Measurements from ENCODE around the gene SORCS2.

SORCS2 gene

DNA sequence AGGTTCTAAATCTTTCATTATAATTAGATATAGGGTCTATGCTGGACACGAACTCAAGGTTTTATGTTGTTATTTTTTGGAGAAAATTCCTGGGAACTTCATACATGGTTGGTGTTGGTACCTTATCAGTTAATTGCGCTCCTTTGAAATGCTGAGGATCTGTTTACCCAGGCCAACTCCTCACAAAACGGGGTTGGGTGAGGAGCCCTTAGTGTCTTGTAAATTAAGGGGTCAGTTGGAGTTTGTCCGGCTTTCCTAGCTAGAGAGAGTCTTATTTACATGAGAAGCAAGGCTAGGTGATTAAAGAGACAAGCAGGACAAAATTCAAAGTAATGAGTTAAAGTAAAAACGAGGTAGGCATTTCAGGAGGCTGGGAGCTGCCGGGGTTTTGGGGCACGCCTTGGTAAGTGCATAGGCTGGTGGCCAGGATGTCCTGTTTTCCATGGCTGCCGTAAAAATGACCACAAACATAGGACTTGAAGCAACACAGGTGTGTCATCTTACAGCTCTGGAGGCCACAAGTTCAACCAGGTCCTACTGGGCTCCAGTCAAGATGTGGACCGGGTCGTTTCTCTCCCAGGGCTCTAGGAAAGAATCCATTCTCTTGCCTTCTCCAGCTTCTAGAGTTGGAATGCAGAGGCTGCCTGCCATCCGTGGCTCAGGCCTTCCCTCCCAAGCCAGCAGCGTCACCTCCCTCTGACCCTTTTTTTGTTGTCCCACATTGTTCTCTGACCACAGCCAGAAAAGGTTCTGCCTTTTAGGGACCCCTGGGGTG lies 222.6 kb downstream of the SORCS2 start:
- no peak for DNase-seq (ENCODE audit: low read depth, low spot score)

DNA sequence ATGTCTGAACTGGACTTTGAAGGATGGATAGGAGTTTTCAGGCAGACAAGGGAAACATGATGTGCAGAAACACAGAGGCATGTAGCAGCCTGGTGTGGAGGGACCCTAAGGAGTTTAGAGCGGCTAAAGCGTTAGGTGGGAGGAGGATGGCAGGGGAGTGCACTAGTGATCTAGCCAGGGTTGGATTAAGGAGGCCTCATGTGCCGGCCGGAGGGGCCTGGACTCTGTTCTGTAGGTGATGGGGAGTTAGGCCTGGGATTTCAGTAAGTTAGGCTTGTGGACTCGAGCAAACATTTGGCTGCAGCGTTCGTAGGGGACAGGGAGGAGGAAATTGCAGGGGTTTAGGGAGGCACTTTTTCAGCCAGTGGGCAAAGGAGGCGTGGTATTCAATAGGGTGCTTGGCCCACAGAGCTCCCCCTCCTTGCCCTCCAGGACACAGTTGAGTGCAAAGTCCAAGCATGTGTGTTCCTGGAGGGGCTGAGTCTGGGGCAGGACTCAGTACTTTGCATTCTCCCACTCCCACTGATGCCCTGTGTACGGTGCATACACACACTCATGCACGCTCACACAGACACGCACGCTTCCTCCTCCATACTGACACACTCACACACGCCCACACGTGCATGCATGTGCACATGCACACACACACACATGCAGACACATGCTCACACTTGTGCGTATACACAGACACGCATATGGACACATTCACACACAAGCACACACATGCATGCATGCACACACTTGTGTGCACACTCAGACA lies 223.8 kb downstream of the SORCS2 start:
- DNase-seq (ENCODE audit: low read depth, low spot score): no peak

DNA sequence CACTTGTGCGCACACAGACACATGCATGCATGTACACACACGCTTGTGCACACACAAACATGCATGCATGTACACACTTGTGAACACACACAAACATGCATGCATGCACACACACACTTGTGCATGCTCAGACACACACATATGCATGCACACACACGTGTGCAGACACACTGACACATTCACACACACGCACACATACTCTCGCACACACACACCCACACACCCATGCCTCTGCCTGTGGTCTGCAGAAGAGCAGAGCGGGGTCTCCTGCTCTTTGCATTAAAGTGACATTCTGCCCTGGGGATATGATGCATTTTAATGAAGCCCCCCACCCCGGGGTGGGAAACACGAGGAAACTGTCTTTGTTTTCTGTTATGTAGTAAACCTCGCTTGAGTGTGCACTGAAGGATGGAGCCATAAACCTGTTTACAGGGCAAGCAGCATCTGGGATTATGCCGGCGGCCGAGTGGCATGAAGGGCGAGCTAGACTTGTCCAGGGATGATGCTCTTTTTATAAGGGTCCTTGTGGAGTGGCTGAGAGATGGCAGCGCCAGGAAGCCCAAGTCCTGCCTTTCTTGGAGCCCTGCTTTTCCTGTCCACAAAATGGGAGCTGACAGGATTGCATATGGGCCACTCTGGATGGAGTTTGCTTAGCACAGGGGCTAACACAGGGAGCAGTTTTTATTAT lies 224.6 kb downstream of the SORCS2 start:
- DNase-seq (ENCODE audit: low read depth, low spot score): no peak

DNA sequence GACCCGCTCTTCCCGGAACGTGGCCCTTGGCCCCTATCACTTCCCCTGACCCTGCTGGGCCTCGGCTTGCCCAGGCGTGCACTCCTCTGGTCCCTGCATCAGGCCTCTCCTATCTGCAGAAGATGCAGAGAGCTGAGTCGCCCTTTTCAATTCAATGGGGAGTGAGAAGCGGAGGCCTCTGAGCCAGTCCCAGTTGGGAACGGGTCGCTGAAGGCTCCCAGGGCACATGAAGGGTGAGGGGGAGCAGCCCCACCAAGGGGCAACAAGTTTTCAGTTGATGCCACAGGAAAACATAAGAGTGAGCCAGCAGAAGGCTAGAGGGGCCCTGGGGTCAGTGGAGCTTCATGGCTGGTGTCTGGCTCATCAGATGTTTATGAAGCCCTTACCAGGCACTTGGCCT lies 225.3 kb downstream of the SORCS2 start:
- no peak for DNase-seq (ENCODE audit: low read depth, low spot score)

- DNase-seq (ENCODE audit: low read depth, low spot score): no peak
Measured at GRCh38 chr4:7418131-7418943, 226.0 kb downstream of the SORCS2 start.

GRCh38 chr4:7419961-7420660 lies 227.8 kb downstream of the SORCS2 start:
- no peak for DNase-seq (ENCODE audit: low read depth, low spot score)

GRCh38 chr4:7420661-7421040 lies 228.3 kb downstream of the SORCS2 start:
- no peak for DNase-seq (ENCODE audit: low read depth, low spot score)

DNA sequence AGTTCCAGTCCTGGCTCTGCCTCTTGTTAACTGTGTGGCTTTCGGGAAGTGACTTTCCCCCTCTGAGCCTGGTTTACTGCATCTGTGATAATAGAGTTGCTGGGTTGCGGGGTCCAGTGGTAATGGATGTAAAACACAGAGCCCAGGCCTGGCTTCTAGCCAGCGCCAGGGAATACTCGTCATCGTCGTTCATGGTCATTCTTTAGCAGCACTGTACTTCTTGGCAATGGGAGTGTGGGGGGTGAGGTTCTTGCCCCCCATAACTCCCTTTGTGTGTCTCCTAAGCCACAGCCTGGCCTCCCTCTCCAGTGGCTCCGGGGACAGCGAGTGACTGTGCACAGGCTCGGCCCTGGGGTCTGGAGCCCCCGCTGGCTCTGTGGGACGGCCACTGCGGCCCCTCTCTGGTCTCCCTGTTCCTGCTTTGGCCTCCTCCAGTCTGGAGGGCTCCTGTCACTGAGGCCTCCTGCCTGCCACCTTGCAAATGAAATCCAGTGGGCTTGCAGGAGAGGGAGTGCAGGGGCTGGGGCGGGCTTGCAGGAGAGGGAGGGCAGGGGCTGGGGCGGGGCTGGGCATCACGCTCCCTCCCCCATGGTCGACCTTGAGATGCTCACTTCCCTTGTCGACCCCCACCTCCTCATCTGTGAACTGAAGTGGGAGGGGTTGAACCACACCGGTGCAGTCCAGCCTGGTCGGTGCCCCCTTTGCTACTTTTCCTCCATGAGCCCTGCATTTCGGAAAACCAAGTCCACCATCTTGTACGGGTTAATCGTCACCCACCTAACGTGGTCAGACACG lies 229.2 kb downstream of the SORCS2 start:
- no peak for DNase-seq (ENCODE audit: low read depth, low spot score)

- no peak for DNase-seq (ENCODE audit: low read depth, low spot score)
Measured at GRCh38 chr4:7422151-7422897, 230.0 kb downstream of the SORCS2 start.

DNA sequence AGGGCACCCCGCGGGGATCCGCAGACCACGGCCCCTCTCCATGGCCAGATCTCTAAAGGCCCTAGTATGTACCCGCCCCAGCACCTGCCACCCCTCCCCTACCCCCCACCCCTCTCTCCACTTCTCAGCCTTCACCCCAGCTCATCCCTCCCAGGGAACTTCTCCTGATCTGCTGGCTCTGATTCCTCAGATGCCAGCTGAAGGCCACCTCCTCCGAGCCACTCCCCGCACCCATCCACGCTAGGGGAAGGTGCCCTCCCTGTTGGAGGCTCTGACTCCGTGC lies 230.5 kb downstream of the SORCS2 start:
- no peak for DNase-seq (ENCODE audit: low read depth, low spot score)

DNA sequence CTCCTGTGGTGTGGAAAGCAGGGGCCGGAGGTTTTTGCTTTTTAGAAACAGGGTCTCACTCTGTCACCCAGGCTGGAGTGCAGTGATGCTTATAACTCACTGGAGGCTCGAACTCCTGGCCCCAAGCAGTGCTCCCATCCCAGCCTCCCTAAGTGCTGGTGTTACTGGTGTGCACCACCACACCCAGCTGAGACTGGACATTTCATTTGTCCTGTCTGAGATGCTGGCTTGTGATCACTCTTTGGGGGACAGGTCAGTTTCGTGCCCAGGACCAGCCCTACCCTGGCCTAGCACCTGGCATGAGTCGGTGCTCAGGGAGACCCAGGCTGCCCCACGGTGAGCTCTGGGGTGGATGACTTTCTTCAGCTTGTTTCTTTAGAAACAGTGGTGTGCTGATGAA lies 231.1 kb downstream of the SORCS2 start:
- no peak for DNase-seq (ENCODE audit: low read depth, low spot score)

DNA sequence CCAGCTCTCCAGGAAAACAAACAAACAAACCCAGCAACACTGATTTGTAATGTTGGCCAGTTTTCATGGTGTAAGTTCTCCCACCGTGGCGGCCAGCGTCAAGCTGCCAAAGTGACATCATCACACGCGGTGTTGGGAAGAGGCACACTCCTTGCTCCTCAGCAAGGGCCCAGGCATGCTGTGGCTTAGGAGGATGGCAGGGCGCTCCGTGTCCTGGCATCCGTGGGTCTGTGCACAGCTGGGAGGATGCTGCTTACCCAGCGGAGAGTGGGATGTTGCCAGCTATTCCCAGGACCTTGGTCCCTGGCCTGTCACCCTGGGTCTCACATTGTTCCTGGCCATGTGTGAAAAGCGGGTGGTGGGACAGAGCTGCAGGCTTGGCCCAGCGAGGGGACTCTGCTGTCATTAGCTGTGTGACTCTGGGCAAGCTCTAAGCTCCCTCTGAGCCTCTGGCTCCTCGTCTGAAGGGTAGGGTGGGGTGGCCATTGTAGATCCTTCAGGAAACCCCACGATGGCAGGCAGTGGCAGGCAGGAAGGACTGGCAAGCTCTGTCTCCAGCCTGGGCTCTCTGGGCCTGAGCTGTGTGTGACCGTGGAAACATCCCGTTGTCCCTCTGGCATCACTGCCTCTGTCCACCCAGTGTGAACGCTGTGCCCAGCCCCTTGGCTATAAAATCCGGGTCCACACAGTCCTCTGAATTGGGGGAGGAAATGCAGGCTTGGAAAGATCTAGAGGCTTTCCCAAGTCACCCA lies 231.6 kb downstream of the SORCS2 start:
- DNase-seq (ENCODE audit: low read depth, low spot score): no peak

DNA sequence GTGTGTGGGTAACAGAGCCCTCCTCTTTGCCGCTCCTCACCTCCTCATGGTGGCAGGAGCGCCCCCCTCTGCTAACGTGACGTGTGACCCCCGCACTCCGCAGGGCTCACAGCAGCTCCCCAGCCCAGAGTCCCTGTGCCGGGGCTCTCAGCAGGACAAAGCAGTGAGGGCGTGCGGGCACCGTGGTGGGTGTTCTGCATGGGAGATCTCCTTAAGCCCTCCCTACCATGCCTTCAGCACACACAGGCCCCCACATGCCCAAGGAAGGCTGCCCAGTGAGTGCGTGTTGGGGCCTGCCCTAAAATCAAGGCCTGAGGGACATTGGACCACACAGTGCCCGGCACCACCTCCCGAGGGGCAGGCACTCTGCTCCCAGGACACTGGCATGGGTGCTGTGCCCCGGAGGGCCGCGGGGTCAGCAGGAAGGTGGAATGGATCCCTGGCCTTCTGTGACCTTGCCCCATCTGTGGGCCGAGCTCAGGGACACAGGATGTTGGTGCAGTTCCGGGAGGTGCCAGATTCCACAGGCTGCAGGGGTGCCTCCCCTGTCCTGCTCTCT lies 232.3 kb downstream of the SORCS2 start:
- no peak for DNase-seq (ENCODE audit: low read depth, low spot score)

DNA sequence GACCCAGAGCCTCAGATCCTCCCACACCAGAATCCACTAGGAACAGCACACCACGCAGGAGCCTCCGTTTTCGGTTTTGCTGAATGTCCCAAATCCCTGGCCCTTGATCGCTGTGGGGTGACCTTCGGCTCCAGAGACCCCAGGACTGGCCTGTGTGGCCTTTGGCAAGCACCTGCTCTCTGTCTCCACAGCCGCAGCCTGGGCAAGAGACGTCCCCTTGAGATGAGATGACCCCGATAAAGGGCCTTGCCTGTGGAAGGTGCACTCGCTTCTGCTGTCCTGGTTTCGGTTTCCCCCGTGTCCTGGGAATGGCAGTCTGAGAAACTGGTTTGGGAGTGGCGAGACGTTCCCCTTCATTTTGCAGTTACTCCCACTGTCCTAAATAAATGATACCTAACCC lies 232.8 kb downstream of the SORCS2 start:
- DNase-seq (ENCODE audit: low read depth, low spot score): no peak

GRCh38 chr4:7425591-7426468 lies 233.5 kb downstream of the SORCS2 start:
- no peak for DNase-seq (ENCODE audit: low read depth, low spot score)

- no peak for DNase-seq (ENCODE audit: low read depth, low spot score)
Measured at GRCh38 chr4:7426525-7427171, 234.3 kb downstream of the SORCS2 start.

- no peak for DNase-seq (ENCODE audit: low read depth, low spot score)
Measured at GRCh38 chr4:7427361-7427760, 235.0 kb downstream of the SORCS2 start.

All from iPS DF 19.7 (cell line).